AG20443 (cell line): ENCODE measurements around the gene DYNLRB2.

Experiments used
- DNase-seq: peaks from one replicate; pipeline ENCODE4 v3.0.0; 2012; ENCODE audit warnings: low spot score, mixed read lengths

Gene DYNLRB2

DNA sequence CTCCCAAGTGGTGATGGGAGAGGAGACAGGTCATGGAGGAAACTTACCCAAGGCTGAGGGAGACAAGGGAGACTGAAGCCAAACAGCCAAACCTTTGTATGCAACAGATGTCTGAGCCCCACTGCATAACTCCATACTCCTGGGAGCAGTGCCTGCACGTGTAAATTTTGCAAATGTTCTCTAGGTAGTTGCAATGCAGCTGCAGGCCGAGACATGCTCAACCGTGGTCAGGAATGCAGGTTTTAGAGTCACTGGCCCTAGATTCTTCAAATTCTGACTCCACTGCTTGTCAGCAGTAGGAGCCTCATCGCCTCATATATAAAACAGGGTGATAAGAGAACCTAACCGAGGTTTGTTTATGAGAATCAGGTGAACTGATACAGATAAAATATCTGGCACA is 11.5 kb downstream of the DYNLRB2 start:
- no peak for DNase-seq

DNA sequence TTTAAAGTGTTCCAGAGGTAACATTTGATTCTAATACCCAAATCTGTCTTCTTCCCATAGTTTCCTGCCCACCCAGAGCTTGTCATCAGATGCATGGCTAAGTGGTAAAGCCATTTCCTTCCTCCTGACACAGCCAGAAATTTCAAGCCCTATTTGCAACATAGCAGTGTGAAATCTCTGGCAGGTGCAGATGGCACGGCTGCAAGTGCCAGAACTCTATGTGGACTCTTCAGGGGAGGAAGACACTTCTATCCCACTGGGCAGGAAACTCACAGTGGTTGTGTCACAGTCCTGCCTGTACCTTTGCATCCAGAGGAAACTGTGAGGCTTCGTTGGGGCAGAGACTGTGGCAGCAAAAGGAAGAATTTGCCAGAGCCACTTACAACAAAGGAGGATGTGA is 13.2 kb downstream of the DYNLRB2 start:
- no peak for DNase-seq

DNA sequence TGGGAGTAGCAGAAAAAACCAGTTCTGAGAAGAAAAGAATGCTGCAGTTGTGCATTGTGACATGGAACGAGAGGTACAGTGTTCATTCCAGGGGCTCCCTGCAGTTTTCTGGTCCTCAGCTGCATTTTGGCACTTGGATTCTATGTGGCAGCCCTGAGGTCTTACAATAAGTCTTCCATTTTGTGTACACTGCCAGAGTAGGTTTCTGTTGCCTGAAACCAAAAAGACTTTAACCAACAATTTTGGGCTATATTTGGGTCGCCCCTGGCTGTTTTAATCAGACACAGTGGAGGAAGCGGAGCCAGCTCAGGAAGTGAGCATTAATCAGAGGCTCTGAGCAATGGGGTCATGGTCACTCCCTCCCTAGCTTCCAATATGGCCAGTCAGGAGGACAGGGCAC is 15.7 kb downstream of the DYNLRB2 start:
- no peak for DNase-seq

DNA sequence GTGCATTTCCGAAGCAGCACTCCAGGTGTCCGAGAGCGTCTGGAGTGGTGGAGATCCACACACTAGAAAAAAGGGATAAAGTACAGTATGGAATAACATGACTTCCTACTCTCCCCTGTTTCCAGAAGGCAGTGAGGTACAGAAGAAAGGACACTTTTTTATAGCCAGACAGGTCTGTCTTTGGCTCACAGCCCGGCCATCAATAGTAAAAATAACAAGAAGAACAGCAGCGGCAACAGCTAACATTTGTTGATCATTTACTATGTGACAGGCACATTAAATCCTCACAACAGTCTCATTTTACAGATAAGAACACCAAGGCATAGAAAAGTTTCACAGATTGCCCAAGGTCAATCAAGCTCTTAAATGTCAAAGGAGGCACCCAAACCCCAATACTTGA is 16.2 kb downstream of the DYNLRB2 start:
- DNase-seq = no peak

DNA sequence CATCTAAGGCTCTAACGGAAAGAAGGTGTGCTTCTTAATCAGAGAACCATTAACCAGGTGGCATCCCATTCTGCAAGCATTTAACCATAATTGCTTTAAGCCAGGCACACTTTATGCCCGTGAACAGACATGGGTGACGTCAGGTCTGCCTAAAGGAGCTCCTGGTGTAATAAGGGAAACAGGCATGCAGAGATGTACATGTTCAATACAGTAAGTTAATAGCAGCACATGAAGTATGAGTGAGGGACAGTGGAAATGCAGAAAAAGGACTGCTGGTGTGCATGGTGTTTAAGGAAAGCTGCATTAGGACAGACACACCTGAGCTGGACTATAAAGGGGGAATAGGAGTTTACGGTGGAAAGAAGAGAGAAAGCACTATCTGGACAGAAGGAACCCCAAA is 18.6 kb downstream of the DYNLRB2 start:
- no peak for DNase-seq

DNA sequence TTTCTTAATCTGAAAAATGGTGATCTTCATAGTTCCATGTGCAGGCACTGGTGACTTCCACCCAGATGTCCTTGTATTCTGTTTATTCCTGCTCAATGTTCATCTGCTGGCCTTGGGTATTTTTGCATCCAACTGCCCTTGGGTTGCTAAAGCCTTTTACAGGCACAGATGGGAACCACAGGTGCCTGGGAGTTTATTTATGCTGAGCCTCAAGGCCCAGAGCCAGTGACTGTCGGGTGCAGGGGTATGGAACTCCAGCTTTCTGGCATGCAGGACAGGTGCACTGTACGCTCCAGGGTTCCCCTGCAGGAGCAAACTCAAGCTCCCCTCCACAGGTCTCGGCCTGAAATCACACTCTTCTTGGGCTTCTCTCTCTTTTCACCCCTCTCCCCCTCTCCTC is 22.3 kb downstream of the DYNLRB2 start:
- no peak for DNase-seq

DNA sequence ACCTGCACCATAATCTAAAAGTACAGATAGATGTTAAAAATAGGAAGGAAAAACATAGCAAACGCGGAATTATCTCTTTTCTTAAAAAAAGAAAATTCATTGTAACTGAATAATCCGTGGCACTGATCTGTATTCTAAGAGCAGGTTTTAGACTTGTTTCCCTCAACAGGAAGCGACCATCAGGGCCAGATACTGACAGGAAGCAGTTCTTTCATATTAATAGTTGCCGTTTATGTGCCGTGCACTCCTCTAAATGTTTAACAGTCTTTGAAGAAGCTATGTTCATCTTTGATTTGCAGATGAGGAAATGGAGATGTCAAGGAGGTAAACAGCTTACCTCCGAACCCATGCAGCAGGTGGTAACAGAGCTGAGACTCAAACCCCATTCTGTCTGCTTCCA is 23.6 kb downstream of the DYNLRB2 start:
- DNase-seq = no peak

DNA sequence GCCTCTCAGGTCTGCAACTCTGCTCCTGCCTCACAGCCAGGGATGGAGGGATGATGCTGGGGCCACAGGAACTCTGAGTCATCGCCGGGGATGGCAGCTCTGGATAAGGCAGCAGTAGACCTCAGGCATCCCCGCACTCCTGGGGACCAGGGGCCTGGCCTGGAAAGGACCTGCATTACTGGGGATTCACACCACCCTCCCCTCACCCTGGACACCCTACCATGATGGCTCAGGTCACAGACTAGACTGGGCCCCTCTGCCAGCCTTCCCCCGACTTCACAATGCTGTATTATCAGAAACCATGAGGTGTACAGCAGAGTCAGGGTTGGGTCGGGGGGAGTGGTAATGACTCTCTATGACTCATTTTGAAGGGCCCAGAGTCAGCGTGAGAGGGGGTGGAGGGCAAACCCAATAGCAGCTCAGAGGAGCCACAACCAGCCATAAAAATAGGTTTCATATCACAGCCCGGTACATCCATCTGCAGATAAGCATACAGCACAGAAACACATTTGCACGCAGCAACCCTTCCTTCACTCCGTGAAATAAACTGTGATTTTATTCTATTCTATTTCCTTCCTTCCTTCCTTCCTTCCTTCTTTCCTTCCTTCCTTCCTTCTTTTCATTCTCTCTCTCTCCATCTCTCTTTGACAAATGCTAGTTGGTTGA is 28.8 kb downstream of the DYNLRB2 start:
- peak; percentile 18 for DNase-seq

DNA sequence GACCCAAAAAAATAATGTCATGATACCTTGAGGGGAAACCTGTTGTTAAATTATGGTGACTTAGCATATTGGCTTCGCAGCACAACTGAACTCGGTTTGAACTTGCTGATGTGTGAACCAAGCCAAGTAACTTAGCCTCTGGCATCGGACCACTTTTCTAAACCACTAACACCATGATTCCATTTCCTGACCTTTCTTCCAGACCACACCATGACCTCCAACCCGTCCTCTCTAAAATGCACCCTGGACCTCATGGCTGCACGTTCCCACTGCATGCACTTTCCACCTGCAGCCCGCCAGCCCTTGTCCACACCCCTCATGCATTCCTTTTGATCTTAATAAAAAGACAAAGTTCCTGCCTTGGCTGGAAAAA is 29.3 kb downstream of the DYNLRB2 start:
- DNase-seq = no peak

DNA sequence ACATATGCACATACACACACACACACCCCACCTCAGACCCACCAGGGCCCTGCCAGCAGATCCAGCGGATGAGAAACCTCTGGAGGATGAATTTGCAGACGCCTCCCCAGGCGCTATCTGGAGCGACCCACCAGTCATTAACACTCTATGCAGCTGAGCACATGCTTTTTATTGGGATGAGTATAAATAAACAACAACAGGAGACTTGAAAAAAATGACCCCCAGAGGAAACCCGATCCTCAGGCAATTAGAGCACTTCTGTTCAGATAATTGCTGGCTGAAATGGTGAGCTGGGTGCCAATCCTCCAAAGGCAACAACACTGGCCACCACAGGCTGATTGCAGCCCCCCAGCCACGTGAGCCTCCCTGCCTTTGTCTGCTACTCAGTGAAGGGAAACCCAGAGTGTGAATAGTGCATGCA is 32.9 kb downstream of the DYNLRB2 start:
- no peak for DNase-seq

DNA sequence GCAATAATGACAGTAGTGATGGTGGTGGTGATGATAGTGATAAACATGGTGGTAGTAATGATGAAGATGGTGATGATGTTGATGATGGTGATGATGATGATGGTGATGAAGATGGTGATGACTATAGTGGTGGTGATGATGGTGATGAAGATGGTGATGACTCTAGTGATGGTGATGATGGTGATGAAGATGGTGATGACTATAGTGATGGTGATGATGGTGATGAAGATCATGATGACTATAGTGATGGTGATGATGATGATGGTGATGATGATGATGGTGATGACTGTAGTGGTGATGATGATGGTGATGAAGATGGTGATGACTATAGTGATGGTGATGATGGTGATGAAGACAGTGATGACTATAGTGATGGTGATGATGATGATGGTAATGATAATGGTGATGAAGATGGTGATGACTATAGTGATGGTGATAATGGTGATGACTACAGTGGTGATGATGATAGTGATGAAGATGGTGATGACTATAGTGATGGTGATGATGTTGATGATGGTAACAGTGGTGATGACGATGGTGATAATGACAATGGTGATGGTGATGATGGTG is 35.6 kb downstream of the DYNLRB2 start:
- DNase-seq = no peak

DNA sequence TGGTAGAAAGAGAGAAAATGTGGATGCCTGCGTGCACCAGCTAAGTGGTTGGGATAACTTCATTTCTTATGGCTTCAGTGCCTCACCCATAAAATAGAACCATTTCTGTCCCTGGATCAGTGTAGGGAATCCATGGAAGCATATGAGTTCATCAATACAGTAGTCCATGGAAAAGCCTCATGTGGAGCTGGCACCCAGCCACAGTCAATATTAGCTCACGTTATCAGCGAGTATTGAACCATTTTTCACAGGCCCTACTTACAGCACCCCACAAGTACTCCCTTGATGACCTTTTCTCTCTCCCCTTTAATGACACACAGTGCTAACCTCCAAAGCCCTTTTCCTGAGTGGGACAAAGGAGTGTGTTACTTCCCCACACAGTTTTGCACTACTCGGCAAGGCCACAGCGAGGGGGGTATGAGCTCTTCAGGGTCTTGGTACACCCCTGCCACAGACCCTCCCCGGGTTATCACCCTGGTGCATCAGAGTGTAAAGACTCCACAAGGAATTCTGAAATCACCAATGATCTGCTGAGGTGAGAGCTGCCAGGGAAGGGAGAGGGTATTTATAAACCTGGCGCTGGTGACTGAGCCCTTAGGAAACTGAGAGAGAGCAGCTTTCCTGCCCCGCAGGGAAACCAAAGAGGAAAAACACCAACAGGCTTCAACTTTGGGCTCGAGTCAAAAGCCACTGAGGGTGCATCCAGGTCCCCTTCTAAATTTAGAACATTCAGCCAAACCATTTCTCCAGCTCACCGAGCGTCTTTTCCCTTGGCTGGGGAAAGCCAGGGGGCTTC is 36.9 kb downstream of the DYNLRB2 start:
- DNase-seq = no peak

DNA sequence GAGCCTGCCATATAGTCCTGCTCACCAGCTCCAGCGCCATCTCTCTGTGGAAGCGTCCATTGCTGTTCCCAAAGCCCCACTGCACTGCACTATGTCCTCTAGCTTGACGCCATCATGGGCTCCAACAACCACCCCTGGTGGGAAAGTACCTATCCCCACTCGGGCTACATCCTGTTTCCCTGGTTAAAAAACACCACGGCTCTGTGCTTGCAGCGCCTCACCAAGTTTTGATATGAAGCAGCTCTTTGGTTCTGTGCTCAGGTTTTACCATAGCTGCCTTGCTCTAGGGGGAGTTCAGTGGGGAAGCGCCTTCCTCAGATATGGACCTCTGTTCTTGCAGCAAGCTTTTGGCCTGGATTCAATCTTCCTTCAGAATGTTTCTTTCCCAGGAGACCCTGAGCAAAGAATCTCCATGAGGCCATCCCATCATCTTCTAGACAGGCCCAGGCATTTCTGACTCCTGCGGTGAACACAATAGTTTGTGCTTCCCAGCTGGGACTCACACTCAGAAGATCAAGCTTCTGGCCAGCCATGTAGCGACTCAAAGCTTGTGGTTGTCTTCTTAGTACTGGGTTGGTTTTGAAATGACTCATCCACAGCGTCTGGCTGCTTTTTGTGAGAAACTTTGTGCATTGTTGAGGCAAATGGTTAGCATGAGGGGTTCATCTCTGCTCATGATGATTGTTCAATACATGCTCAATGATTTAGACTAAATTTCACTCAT is 39.5 kb downstream of the DYNLRB2 start:
- DNase-seq = peak; percentile 29

DNA sequence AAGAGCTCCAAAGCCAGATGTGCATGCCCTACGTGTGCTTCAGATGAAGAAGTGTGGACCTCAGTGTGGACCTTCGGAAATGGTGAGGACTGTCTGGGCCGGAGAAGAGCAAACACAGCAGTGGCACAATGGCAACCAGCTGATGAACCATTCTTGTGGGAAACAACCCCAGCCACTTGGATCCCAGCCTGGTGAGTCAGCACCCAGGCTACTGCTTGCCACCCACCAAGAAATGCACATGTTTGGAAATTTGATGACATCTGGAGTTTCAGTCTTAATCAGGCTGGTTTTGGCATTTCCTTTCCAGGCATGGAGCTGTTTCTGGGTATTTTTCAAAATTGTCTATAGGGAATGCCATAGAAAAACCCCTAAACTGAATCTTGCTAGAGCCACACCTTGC is 42.7 kb downstream of the DYNLRB2 start:
- peak; percentile 71 for DNase-seq

DNA sequence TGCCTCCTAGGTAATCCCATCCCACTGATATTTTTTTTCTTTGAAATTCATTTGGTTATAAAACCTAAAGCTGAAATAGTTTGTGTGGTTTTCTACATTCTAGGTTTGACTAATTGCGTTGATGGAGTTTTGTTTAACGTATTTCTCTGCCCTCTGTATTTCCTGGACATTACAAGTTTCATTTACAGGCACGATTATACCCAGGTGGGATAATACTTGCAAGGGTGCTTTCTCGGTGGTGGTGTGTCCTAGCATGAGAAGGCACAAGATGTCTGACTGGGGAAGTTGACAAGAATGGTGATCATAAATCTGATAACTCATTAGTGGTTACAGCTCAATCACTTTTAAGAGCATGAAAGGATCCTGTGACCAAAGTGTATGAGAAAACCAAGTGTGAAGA is 45.0 kb downstream of the DYNLRB2 start:
- no peak for DNase-seq

DNA sequence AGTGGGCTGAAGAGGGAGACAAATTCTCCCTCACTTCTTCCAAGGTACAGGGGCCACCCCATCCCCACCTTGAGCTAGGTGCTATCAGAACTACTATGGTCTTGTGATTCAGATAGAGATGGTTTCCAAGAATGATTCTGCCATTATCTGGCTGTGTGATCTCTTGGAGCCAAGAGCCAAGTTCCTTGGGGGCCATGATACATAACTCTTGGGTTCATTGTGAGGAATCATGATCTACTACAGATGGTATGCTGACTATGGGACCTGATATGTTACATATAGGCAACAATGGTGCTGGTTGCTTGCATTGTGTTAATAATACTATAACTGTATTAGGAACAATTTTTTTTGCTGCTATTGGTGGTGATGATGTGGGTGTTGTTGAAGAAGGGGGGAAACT is 45.7 kb downstream of the DYNLRB2 start:
- DNase-seq = no peak

DNA sequence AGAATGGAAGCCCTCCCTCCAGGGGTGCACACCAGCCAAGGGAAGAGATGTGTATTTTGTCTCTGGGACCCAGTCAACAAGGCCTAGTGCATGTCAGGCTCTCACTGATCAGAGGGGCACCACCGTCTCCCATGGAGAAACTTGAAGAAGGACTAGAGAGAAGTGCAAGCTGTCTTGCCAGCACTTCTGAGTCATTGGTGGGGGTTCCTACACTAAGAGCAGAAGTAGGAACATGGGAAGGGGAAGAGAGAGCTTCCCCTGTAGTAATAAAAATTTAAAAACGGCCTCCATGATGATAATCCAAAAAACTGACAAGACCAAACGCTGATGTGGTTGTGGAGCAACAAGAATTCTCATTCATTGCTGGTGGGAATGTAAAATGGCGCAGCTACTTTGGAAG is 46.3 kb downstream of the DYNLRB2 start:
- DNase-seq = no peak

DNA sequence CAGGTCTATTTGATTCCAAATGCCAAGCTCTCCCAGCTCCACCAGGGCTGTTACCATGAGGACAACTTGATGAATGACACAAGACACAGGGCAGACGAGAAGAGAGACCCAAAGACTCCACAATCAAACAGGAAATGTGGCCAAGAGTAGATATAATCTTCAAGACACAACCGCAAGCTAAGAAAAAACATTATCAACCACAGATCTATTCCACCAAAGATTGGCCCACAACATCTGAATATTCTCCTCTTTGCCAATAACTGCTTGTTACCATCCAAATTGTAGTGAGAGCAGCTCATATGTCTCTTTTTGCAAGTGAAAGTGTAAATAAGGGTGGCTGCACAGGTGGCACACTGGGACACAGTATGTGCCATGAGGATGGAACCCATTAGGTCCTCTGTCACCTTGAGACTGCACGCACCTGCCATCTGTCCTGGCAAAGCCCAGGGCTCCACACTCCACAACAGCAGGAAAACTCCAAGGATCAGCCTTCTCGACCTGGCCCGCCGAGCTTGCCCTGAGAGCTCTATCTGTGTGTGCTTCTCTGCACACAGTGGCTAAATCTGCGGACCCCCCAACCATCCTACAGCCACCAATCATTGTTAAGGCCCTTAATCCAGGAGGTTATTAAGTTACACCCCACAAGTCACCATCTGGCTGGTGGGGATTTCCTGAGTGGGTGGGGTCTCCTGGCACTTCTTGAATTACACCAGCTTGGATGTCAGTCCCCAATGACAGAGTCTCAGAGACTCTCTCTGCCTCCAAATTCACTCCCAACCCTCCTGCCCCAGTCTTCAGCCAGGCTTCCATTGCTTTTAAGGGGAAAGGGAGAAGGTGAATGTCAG is 50.5 kb downstream of the DYNLRB2 start:
- no peak for DNase-seq

DNA sequence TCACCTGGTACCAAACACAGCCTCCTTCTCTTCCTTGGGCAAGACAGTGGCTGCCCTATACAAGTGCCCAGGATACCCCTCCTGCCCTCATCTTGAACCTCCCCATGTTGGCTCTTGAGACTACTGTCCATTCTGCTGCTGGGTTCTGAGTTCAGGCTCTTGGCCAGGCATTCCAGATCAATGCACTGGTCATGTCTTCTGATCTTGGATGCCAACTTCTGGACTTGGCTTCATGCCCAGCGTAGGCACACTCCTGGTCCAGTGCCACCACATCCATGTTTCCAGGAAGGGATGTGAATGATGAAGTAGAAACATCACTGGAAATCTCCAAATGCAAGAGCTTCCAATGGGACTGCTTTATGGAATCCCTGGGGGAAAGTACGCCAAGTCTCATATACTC is 51.5 kb downstream of the DYNLRB2 start:
- no peak for DNase-seq

DNA sequence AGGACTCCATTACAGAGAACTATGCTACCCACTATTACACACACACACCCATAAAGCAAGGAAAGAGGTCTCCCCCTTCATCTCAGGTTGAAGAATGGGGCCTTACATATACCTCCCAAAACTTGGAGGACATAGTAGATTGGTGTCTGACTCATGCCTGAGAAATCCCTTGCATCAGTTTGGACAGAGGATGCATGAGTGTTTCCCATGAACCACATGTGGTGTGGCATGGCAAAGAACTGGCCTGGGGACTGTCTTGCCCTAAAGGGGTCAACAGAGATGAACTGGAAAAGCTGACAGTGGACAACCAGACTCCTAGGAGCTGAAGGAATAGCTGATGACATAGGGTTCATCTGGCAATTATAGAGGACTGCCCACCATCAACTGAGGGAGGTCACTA is 54.0 kb downstream of the DYNLRB2 start:
- no peak for DNase-seq

DNA sequence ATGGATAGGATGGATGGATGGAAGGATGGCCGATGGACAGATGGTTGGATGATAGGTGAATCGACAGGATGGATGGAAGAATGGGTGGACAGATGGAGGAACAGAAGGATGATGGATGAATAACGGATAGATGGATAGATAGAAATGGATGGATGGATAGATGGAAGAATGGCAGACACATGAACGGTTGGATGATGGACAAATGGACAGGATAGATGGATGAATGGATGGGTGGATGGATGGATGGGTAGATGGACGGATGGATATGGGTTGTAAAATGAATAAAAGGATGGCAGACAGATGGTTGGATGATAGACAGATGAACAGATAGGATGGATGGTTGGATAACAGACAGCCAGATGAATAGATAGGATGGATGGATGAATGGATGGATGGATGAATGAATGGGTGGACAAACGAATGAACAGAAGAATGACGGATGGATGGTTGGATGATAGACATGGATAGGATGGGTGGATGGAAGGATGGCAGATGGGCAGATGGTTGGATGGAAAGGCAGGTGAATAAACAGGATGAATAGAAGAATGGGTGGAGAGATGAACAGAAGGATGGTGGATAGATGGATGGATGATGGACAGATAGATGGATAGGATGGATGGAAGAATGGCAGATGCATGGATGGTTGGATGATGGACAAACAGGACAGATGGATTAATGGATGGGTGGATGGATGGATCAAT is 55.9 kb downstream of the DYNLRB2 start:
- DNase-seq = no peak
